SK-N-MC (cell line): ENCODE data around the gene DLGAP3.

Source experiments
- EZH2 ChIP-seq: fragments of 200-600 bp; sonication (generic); IDR thresholded peaks from one replicate; pipeline ENCODE4 v1.6.1; 2017; ENCODE audit warnings: antibody characterized with exemption
- POLR2AphosphoS5 ChIP-seq: IDR thresholded peaks from 2 replicates; pipeline ENCODE4 v1.6.1; 2012; ENCODE audit warnings: mild to moderate bottlenecking, low read depth, low read length, borderline replicate concordance

GRCh38 chr1:34923490-34923889, 6.0 kb downstream of the DLGAP3 start:
- TF ChIP-seq POLR2AphosphoS5 (no peak), EZH2 (no peak)
